ENCODE results near the gene CAMTA1.

Gene CAMTA1

GRCh38 chr1:7199077-7199779 is 414.0 kb downstream of the CAMTA1 start:
- Histone ChIP-seq H4K20me1 (ENCODE audit: insufficient read depth, low read length) (no peaks in the 10 kb centered on the region), H2AFZ (ENCODE audit: low read length) (no peak overlapping the region), H3K4me2 (ENCODE audit: low read depth, low read length) (no peak overlapping the region), H3K9me2 (replicated peaks; ENCODE audit: insufficient read depth, low read length) (no peaks in the 10 kb centered on the region), H3K9me3 (replicated peaks; ENCODE audit: insufficient read depth, low read length) (no peaks in the 10 kb centered on the region), H3K4me3 (ENCODE audit: low read length) (no peak overlapping the region), H3K4me1 (ENCODE audit: low read length) (no peaks in the 10 kb centered on the region), H3K9ac (ENCODE audit: low read length) (no peak overlapping the region), H3K36me3 (replicated peaks; ENCODE audit: insufficient read depth, low read length) (no peaks in the 10 kb centered on the region), H3K27me3 (replicated peaks; ENCODE audit: insufficient read depth, low read length) (peaks cover 96% of the 10 kb centered on the region), H3F3A (ENCODE audit: insufficient read depth, low read length) (no peaks in the 10 kb centered on the region), H3K79me2 (ENCODE audit: low read length) (no peaks in the 10 kb centered on the region), H3K27ac (ENCODE audit: low read length) (no peak overlapping the region)
- DNase-seq: no peak
- TF ChIP-seq EZH2phosphoT487 (IDR thresholded peaks at IDR 0.05; ENCODE audit: low read length) (no peak), EZH2 (optimal IDR thresholded peaks at IDR 0.05; ENCODE audit: low read depth, low read length) (no peak)
- TF ChIP-seq, protein P1, sequence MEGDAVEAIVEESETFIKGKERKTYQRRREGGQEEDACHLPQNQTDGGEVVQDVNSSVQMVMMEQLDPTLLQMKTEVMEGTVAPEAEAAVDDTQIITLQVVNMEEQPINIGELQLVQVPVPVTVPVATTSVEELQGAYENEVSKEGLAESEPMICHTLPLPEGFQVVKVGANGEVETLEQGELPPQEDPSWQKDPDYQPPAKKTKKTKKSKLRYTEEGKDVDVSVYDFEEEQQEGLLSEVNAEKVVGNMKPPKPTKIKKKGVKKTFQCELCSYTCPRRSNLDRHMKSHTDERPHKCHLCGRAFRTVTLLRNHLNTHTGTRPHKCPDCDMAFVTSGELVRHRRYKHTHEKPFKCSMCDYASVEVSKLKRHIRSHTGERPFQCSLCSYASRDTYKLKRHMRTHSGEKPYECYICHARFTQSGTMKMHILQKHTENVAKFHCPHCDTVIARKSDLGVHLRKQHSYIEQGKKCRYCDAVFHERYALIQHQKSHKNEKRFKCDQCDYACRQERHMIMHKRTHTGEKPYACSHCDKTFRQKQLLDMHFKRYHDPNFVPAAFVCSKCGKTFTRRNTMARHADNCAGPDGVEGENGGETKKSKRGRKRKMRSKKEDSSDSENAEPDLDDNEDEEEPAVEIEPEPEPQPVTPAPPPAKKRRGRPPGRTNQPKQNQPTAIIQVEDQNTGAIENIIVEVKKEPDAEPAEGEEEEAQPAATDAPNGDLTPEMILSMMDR (IDR thresholded peaks at IDR 0.05; ENCODE audit: low read length): no peak

GRCh38 chr1:7207875-7208646 is 422.8 kb downstream of the CAMTA1 start:
- Histone ChIP-seq H4K20me1 (ENCODE audit: insufficient read depth, low read length) (no peaks in the 10 kb centered on the region), H3K79me2 (ENCODE audit: low read length) (no peaks in the 10 kb centered on the region), H3F3A (ENCODE audit: insufficient read depth, low read length) (no peaks in the 10 kb centered on the region), H3K36me3 (replicated peaks; ENCODE audit: insufficient read depth, low read length) (no peaks in the 10 kb centered on the region), H3K4me3 (ENCODE audit: low read length) (no peak overlapping the region), H3K9ac (ENCODE audit: low read length) (no peak overlapping the region), H2AFZ (ENCODE audit: low read length) (no peak overlapping the region), H3K9me3 (replicated peaks; ENCODE audit: insufficient read depth, low read length) (no peaks in the 10 kb centered on the region), H3K4me2 (ENCODE audit: low read depth, low read length) (no peak overlapping the region), H3K27ac (ENCODE audit: low read length) (no peak overlapping the region), H3K4me1 (ENCODE audit: low read length) (no peaks in the 10 kb centered on the region), H3K9me2 (replicated peaks; ENCODE audit: insufficient read depth, low read length) (no peaks in the 10 kb centered on the region), H3K27me3 (replicated peaks; ENCODE audit: insufficient read depth, low read length) (peaks cover 94% of the 10 kb centered on the region)
- TF ChIP-seq, protein P1 (IDR thresholded peaks at IDR 0.05; ENCODE audit: low read length): peak; percentile 76
- TF ChIP-seq EZH2 (optimal IDR thresholded peaks at IDR 0.05; ENCODE audit: low read depth, low read length): no peak
- DNase-seq: peak; percentile 51

DNA sequence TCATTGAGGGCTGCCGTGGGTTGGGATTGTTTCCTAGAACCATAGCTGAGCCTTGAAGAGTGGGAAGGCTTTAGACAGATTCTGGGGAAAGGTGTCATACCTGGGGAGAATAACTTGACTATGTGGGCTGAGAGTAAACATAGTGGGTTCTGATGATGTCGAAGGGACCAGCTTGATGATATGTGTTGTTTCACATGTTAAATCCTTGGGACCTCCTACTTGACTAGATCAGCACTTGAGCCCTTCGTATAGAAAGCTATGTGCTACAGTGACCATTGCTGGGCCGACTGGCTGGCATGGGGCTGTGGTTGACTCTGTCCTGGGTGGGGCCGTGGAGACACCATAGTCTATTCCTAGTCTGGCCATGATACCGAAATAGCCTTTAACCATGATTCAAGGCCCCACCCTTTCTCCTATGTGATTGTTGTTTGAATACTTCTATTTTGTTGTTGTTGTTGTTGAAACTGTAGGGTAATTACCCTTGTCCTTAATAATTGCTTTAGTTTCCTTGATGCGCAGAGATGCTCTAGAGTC is 423.5 kb downstream of the CAMTA1 start:
- H3K4me2 ChIP-seq (ENCODE audit: low read depth, low read length): no peak overlapping the region
- no peak overlapping the region for H2AFZ ChIP-seq (ENCODE audit: low read length)
- DNase-seq: no peak
- H3K9ac ChIP-seq (ENCODE audit: low read length): no peak overlapping the region
- peaks cover 91% of the 10 kb centered on the region for H3K27me3 ChIP-seq (replicated peaks; ENCODE audit: insufficient read depth, low read length)
- H3K36me3 ChIP-seq (replicated peaks; ENCODE audit: insufficient read depth, low read length): no peaks in the 10 kb centered on the region
- no peaks in the 10 kb centered on the region for H3K4me1 ChIP-seq (ENCODE audit: low read length)
- H4K20me1 ChIP-seq (ENCODE audit: insufficient read depth, low read length): no peaks in the 10 kb centered on the region
- no peaks in the 10 kb centered on the region for H3K9me2 ChIP-seq (replicated peaks; ENCODE audit: insufficient read depth, low read length)
- no peaks in the 10 kb centered on the region for H3F3A ChIP-seq (ENCODE audit: insufficient read depth, low read length)
- H3K79me2 ChIP-seq (ENCODE audit: low read length): no peaks in the 10 kb centered on the region
- TF ChIP-seq EZH2 (optimal IDR thresholded peaks at IDR 0.05; ENCODE audit: low read depth, low read length) (no peak), EZH2phosphoT487 (IDR thresholded peaks at IDR 0.05; ENCODE audit: low read length) (no peak)
- TF ChIP-seq, protein P1 (IDR thresholded peaks at IDR 0.05; ENCODE audit: low read length): no peak
- no peak overlapping the region for H3K4me3 ChIP-seq (ENCODE audit: low read length)
- H3K27ac ChIP-seq (ENCODE audit: low read length): no peak overlapping the region
- H3K9me3 ChIP-seq (replicated peaks; ENCODE audit: insufficient read depth, low read length): no peaks in the 10 kb centered on the region
